ENCODE measurements around the gene ZNF415. TPM values are rescaled to one million over a fixed set of nuclear protein-coding genes. Genes with fewer than 3 reads are reported as not detected.

The ZNF415 gene
- total and polyA plus RNA-seq, 9 of the 15 experiments (the other 6 are each of a cell fraction or from before 2014, with no cell fraction given): 0.06 to 0.82 (median 0.14) TPM; not detected in 2

- TF ChIP-seq UBTF (IDR thresholded peaks at IDR 0.05; ENCODE audit: borderline replicate concordance in 1 of 2, low read depth in 2 of 2, low read length in 2 of 2) (no peak), ZHX1 (conservative IDR thresholded peaks at IDR 0.05; ENCODE audit: low read length) (no peak), ZNF408 (CRISPR knock-in tag; IDR thresholded peaks at IDR 0.05; ENCODE audit: low read depth) (no peak)
These were observed 9.3 kb downstream of the ZNF415 start (continued) for GRCh38 chr19:53123400-53123799.

- no peak for DNase-seq (ENCODE audit: extremely low read depth in 1 of 4, low spot score in 3 of 4)
- no peak overlapping the region for H3K27ac ChIP-seq (ENCODE audit: extremely low read depth, low read depth, low read length)
- in situ Hi-C loops (cut with MboI) (no loop called here), intact Hi-C loops (cut with micrococcal nuclease) (no loop called here)
- H3K9ac ChIP-seq (ENCODE audit: insufficient read depth in 1 of 2, low read depth in 2 of 2, low read length in 2 of 2): no peak overlapping the region
- H2AFZ ChIP-seq (ENCODE audit: low read depth, low read length): no peak overlapping the region
- no peaks in the 10 kb centered on the region; a peak in 1 of 5 replicates for H3K4me1 ChIP-seq (replicated peaks in 1 of 2; ENCODE audit: control insufficient read depth in 2 of 2, insufficient read depth in 2 of 2, low read length in 2 of 2)
- no peak overlapping the region for H3K4me3 ChIP-seq
- peaks cover 1% of the 10 kb centered on the region; the same call in 1 of the 2 replicates for H3K9me3 ChIP-seq (replicated peaks; ENCODE audit: control insufficient read depth, insufficient read depth, low read depth, low read length)
- BruUV-seq (replicated peaks): no TSS peak
- ChIA-PET POLR2A (interaction anchor here (0.7 kb wide), 1 partner anchor 1686 kb away, joined by 4 read pairs; no protein-coding TSS in a partner anchor), CTCF (ENCODE audit: low intra/inter-chr PET ratio) (no interaction called here)
- H3K79me2 ChIP-seq (ENCODE audit: control insufficient read depth, insufficient read depth, low read length): no peaks in the 10 kb centered on the region
- H3K9me1 ChIP-seq (ENCODE audit: control insufficient read depth, insufficient read depth, low read length): no peaks in the 10 kb centered on the region
- no peaks in the 10 kb centered on the region for H3K36me3 ChIP-seq (ENCODE audit: control insufficient read depth, insufficient read depth, low read length)
- no peak for ATAC-seq
- 0% methylated on average over 2 of the region's 2 CpGs for WGBS (ENCODE audit: insufficient coverage, low coverage, missing lambda C conversion rate)
- H3K4me2 ChIP-seq (ENCODE audit: insufficient read depth, low read length): no peak overlapping the region
- no peak for FAIRE-seq
- H4K20me1 ChIP-seq (replicated peaks; ENCODE audit: control insufficient read depth, insufficient read depth, low read length): no peaks in the 10 kb centered on the region
- peaks cover 2 to 22% of the 10 kb centered on the region in 2 experiments; a peak in 2 of 5 replicates for H3K27me3 ChIP-seq (ENCODE audit: control insufficient read depth in 2 of 2, insufficient read depth in 2 of 2, low read length in 2 of 2)
- TF ChIP-seq CBFA2T3 (IDR thresholded peaks at IDR 0.05): no peak
- 0 out of 2 replicates have a peak, but pooled peaks have one; percentile 6 for TF ChIP-seq ZNF316 (IDR thresholded peaks at IDR 0.05)
These were observed 20.4 kb downstream of the ZNF415 start for GRCh38 chr19:53112286-53112685.

Measured in K562 (cell line).